Right atrium auricular region (tissue), 2 donors: ENCODE data around the gene ROBO4. TPM values are rescaled to one million over a fixed set of nuclear protein-coding genes. Genes with fewer than 3 reads are reported as not detected.

Experiments
- DNase-seq: peaks from one replicate; pipeline ENCODE4 v3.0.0-alpha.2; 2019; ENCODE audit warnings: low spot score
- H3K27ac ChIP-seq, 2 donors: fragments of 200-600 bp; sonication (generic); 1 replicate in 1 of 2; 2 replicates in 1 of 2; pipeline ENCODE4 v1.5.1; 2016 to 2019
- H3K27me3 ChIP-seq, 2 donors: fragments of 200-600 bp; sonication (generic); one replicate each; pipeline versions ENCODE4 v1.5.1 to v1.6.0; 2017 to 2019
- H3K36me3 ChIP-seq: fragments of 200-600 bp; sonication (generic); one replicate; pipeline ENCODE4 v1.5.1; 2016
- H3K4me1 ChIP-seq, 2 donors: fragments of 200-600 bp; sonication (generic); one replicate each; pipeline versions ENCODE4 v1.5.1 to v1.6.0; 2017 to 2019
- H3K4me3 ChIP-seq, 2 donors: fragments of 200-600 bp; sonication (generic); 1 replicate in 1 of 2; 2 replicates in 1 of 2; pipeline ENCODE4 v1.5.1; 2017 to 2019; ENCODE audit warnings: mild to moderate bottlenecking in 1 of 2, moderate library complexity in 1 of 2
- H3K9me3 ChIP-seq, 2 donors: fragments of 200-600 bp; sonication (generic); one replicate each; pipeline ENCODE4 v1.5.1; 2019
- total RNA-seq, 2 donors: library from RNA; depleted of rRNA; stranded (reverse); fragments of >200 nt; gene quantifications; one replicate each; pipeline ENCODE4 v1.1.0, GENCODE V29; 2016
- TF ChIP-seq, protein P1 (sequence below), 2 donors: fragments of 200-600 bp; sonication (generic); IDR thresholded peaks; one replicate each; pipeline ENCODE4 v1.5.1; 2019; ENCODE audit warnings: antibody characterized with exemption in 2 of 2

ROBO4 gene
- total RNA-seq, 2 donors from 2014 or later = 16.2 to 21.6 TPM

DNA sequence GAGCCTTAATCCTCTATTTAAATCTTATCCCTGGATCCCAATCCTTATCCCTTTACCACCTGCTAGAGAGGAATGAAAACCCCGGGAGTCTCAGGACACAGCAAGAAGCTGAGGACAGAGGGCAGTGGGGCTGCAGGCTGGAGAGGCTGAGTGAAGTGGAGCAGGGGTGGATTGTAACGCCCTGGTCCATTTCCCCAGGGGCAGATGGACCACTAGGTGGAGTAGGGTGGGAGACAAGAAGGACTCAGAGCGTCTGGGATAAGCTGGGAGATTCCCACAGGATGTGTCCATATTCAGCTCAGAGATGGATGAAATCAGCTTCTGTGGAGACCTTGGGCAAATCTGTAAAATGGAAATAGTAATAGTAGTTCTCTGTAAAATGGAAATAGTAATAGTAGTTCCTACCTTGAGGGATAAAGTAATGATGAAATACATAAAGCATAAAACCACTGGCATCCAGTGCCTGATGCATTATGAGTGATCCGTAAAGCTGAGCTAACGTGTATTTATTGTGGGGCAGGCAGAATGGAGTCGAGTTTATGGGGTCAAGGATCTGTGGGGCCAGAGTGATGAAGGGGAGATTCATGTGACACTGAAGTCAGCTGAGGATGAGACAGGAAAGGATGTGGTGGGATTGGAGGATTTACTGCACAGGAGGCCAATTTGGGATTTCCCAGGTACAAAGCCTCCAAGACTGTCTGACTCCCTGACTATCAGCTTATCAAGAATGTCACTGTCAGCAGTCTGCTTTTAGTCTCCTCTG, 1.9 kb upstream of the ROBO4 start:
- Histone ChIP-seq H3K27ac (peak overlapping the region; percentile 73 to 81), H3K36me3 (no peaks in the 10 kb centered on the region), H3K4me1 (peaks cover 0 to 51% of the 10 kb centered on the region in 2 donors), H3K9me3 (no peaks in the 10 kb centered on the region), H3K4me3 (no peak overlapping the region), H3K27me3 (no peaks in the 10 kb centered on the region)
- DNase-seq = no peak
- TF ChIP-seq, protein P1, sequence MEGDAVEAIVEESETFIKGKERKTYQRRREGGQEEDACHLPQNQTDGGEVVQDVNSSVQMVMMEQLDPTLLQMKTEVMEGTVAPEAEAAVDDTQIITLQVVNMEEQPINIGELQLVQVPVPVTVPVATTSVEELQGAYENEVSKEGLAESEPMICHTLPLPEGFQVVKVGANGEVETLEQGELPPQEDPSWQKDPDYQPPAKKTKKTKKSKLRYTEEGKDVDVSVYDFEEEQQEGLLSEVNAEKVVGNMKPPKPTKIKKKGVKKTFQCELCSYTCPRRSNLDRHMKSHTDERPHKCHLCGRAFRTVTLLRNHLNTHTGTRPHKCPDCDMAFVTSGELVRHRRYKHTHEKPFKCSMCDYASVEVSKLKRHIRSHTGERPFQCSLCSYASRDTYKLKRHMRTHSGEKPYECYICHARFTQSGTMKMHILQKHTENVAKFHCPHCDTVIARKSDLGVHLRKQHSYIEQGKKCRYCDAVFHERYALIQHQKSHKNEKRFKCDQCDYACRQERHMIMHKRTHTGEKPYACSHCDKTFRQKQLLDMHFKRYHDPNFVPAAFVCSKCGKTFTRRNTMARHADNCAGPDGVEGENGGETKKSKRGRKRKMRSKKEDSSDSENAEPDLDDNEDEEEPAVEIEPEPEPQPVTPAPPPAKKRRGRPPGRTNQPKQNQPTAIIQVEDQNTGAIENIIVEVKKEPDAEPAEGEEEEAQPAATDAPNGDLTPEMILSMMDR (IDR thresholded peaks at IDR 0.05) = no peak

DNA sequence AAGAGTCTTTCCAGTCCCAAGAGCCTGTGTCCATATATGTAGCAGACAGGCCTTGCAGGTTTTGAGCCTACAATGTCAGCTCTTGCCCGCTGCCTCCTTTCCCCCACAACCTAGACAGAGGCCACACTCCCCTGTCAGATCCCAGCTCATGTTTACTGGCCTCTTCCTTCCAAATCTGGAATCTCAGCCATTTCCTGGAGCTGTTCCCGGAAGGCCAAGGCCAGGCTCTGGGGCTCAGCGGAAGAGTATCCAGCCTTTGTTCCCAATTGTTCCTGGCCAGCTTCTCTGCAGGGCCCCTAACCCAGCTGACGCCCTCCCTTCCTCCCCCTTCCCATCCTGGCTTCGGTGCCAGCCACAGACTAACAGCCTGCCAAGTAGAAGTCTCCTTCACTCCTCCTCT, 1.0 kb upstream of the ROBO4 start:
- Histone ChIP-seq H3K9me3 (no peaks in the 10 kb centered on the region), H3K27me3 (no peaks in the 10 kb centered on the region), H3K36me3 (peaks cover 3% of the 10 kb centered on the region), H3K4me3 (no peak overlapping the region), H3K4me1 (peaks cover 0 to 60% of the 10 kb centered on the region in 2 donors), H3K27ac (peak overlapping the region; percentile 73 to 81)
- TF ChIP-seq, protein P1 (IDR thresholded peaks at IDR 0.05) = no peak
- DNase-seq = no peak

DNA sequence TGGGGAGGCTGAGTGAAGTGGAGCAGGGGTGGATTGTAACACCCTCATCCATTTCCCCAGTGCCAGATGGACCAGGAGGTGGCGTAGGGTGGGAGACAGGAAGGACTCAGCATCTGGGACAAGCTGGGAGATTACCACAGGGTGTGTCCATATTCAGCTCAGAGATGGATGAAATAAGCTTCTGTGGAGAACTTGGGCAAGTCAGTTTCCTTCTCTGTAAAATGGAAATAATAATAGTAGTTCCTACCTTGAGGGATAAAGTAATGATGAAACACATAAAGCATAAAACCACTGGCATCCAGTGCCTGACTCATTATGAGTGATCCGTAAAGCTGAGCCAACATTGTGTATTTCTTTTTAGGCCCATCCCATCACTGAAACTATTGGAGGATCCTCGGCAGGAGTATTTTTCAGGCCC, 607 bp upstream of the ROBO4 start:
- Histone ChIP-seq H3K27ac (peak overlapping the region; percentile 73 to 81), H3K36me3 (peaks cover 5% of the 10 kb centered on the region), H3K4me3 (peak overlapping the region in 1 of 2 donors; percentile 48), H3K4me1 (peaks cover 0 to 63% of the 10 kb centered on the region in 2 donors), H3K9me3 (no peaks in the 10 kb centered on the region), H3K27me3 (no peaks in the 10 kb centered on the region)
- TF ChIP-seq, protein P1 (IDR thresholded peaks at IDR 0.05) = no peak
- DNase-seq = no peak

DNA sequence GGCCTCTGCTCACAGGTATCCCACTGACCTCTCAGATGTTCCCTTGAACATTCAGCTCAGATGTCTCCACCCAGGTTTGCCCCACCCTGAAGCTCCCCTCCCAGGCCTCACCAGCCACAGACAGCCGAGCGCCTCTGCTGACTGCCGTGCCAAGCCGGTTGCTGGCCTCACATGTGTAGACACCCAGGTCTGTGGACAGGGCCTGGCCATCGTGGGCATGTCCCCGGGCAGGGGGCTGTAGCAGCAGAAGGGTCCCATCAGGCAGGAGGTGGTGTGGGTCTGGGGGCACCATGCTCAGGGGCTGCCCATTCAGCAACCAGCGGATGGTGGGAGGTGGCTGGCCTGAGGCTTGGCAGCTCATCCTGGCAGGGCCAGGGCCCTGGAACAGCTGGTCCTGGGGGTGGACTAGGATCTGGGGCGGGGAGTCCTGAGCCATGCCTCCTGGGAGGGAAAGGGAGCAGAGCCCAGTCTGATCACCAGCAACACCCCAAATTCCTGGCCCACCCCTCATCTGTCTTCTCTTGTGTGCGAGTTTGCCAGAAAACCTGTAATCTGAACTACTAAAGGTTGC, 759 bp downstream of the ROBO4 start:
- H3K27ac ChIP-seq = peak overlapping the region; percentile 73 to 81
- H3K4me1 ChIP-seq = peaks cover 0 to 77% of the 10 kb centered on the region in 2 donors
- TF ChIP-seq, protein P1 (IDR thresholded peaks at IDR 0.05) = no peak
- H3K36me3 ChIP-seq = peaks cover 5% of the 10 kb centered on the region
- no peaks in the 10 kb centered on the region for H3K9me3 ChIP-seq
- no peaks in the 10 kb centered on the region for H3K27me3 ChIP-seq
- H3K4me3 ChIP-seq = peak overlapping the region; percentile 37 to 48
- DNase-seq = no peak

DNA sequence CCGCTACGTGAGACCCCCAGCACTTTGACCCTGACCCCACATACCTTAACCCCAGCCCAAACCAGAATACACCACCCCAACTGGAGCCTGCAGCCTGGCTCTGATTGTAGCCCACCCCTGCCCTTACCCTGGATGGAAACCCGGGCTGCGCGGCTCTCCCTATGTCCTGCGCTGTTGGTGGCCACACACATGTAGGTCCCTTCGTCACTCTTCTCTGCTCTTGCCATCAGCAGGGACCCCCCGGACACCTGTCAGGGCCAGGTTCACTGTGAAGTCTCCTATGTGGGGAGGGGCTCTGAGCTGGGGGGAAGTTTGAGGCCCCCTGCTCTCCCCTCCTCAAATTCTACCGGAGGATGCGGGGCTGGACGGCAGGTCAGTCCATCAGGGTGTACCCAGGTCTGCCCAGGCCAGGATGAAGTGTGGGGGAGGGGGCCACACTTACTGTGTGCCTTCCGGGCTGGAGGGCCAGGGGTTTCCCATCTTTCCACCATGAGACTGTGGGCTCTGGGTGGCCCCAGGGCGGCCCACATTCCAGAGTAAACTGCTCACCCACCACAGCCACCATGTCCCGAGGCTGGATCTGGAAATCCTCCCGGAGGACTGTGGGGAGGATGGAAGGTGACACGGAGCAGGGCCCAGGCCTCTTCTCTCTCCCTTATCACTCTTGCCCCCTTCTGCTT, 1.5 kb downstream of the ROBO4 start:
- no peak for DNase-seq

More for the DNA sequence above, 1.5 kb downstream of the ROBO4 start:
- TF ChIP-seq, protein P1 (IDR thresholded peaks at IDR 0.05) = no peak
- Histone ChIP-seq H3K4me3 (peak overlapping the region; percentile 37 to 48), H3K27ac (peak overlapping the region; percentile 73 to 81), H3K4me1 (peaks cover 0 to 83% of the 10 kb centered on the region in 2 donors), H3K27me3 (no peaks in the 10 kb centered on the region), H3K9me3 (no peaks in the 10 kb centered on the region), H3K36me3 (peaks cover 5% of the 10 kb centered on the region)
